Measurements from ENCODE around the gene ADGRG3.

DNA sequence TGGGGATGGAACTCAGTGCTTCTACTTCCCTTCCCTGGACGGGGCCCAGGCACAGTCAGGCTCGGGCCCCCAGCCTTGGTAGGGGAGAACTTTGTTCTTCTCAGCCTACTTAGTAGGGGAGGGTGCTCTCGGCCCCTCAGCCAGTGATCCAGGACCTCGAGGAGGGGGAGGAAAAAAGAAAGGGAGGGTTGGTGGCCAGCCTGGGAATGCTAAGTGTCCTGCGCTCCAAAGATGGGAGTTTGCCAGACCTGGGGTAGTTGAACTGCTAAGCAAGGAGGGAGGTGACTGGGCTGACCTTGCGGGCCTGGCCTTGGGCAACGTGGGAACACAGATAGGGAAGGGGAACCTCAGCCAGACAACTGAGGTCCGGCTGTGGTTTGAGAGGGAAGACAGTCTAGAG lies 27.5 kb upstream of the ADGRG3 start:
- TF ChIP-seq, protein P1, sequence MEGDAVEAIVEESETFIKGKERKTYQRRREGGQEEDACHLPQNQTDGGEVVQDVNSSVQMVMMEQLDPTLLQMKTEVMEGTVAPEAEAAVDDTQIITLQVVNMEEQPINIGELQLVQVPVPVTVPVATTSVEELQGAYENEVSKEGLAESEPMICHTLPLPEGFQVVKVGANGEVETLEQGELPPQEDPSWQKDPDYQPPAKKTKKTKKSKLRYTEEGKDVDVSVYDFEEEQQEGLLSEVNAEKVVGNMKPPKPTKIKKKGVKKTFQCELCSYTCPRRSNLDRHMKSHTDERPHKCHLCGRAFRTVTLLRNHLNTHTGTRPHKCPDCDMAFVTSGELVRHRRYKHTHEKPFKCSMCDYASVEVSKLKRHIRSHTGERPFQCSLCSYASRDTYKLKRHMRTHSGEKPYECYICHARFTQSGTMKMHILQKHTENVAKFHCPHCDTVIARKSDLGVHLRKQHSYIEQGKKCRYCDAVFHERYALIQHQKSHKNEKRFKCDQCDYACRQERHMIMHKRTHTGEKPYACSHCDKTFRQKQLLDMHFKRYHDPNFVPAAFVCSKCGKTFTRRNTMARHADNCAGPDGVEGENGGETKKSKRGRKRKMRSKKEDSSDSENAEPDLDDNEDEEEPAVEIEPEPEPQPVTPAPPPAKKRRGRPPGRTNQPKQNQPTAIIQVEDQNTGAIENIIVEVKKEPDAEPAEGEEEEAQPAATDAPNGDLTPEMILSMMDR (IDR thresholded peaks at IDR 0.05; ENCODE audit: insufficient read depth, low read length, poor library complexity, severe bottlenecking) = no peak
- no peak for TF ChIP-seq EZH2phosphoT487 (conservative IDR thresholded peaks at IDR 0.05; ENCODE audit: low read length)

Measured in SU-DHL-6 (cell line).